Activated gamma-delta T cell treated with anti-CD3 and anti-CD28 coated beads, Interleukin-2, amount 50 U/mL, for 16 hours (primary cell): Measurements from ENCODE around the gene CD207.
"Not testable (repeated sequence)": the region's sequence is repeated elsewhere in the genome, so short reads cannot be mapped to it uniquely, and the experiment has no call there.

ENCODE experiments used
- DNase-seq: peaks from one replicate; pipeline ENCODE4 v3.0.0-alpha.2; 2020; ENCODE audit warnings: low read depth

CD207 gene

DNA sequence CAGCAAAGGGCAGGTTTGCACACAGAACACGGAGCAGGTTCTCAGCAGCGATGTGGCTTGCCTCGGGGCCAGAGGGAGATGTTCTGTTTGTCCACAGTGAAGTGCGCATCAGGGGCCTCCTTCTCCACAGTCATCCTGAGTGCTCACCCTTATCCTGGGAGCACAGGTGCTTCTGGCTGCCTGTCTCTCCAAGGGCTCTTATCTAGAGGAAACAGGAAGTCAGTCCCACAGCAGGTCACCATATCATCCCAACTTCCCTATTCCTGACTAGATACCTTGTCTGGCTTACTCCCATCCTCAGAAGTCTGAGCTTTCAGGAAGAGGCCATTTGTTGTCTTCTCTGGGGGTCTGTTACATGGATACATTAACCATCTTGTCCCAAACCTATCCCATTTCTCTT lies at the start of gene CD207:
CD207 (minus strand) TSS at position 174 of the 400 bp plus-strand sequence; CDS start at position 134, 40 bp downstream.
- no peak for DNase-seq

DNA sequence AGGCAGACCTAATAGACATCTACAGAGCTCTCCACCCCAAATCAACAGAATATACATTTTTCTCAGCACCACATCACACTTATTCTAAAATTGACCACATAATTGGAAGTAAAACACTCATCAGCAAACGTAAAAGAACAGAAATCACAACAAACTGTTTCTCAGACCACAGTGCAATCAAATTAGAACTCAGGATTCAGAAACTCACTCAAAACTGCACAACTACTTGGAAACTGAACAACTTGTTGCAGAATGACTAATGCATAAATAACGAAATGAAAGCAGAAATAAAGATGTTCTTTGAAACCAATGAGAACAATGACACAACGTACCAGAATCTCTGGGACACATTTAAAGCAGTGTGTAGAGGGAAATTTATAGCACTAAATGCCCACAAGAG lies 42.9 kb upstream of the CD207 start:
- DNase-seq = not testable (repeated sequence)

DNA sequence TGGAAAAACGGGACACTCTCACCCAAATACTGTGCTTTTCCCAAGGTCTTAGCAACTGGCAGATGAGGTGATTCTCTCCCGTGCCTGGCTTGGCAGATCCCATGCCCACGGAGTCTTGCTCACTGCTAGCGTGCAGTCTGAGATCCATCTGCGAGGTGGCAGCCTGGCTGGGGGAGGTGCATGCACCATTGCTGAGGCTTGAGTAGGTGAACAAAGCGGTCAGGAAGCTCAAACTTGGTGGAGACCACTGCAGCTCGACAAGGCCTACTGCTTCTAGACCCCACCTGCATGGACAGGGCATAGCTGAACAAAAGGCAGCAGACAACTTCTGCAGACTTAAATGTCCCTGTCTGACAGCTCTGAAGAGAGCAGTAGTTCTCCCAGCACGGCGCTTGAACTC lies 40.5 kb upstream of the CD207 start:
- DNase-seq = not testable (repeated sequence)

DNA sequence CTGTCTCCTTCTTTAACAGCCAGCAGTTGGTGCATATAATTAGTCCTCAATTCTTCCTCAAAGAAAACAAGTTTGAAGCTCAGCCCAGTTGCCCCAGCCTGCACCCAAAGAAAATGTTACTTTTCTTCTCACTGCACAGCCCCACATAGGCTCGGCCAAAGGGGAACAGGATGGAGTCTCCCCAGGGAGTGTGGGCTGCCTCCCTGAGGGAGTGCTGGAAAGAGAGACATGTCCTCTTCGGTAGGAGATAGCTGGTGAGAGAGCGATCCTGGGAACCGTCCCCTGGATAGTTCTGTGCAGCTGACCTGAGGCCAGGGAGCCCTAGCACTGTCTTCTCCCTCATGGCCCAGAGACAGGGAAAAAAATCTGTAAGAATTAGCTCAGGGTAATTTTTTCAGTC lies 37.9 kb upstream of the CD207 start:
- DNase-seq = no peak

DNA sequence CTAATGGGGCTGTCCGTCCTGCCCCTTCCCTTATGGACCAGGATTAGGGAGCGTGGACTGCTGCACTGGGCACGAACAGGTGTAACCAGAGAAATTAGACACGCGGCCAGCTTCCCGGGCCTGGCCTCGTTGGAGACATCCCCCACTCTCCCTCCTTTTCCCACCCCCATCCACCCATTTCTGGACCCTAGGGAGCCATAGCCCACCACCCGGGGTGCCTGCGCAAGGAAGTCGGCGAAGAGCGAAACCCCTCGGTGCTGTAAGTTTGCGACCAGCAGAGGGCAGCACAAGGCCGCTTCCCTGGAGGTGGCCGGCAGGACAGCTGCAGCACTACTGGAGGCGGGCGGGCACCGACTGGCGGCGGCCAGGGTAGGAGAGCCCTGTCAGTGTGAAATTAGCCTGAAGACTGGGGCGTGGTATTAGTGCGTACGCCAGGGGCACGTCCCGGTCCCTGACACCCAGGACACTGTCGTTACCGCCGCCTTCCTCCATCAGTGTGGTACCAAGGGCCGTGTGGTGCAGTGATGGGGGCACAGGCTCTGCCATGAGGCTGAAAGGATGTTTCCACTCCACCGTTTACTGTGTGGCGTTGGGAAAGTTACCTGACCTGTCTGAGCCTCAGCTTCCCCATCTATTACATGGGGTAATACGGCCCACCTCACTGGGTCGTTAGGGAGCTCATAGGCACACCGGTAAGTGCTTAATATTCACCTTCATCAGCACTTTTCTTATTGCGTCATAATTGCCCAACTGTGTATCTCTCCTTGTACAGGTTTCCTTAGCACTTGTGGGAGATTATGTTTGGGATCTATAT lies 36.0 kb upstream of the CD207 start:
- DNase-seq = peak; percentile 71

DNA sequence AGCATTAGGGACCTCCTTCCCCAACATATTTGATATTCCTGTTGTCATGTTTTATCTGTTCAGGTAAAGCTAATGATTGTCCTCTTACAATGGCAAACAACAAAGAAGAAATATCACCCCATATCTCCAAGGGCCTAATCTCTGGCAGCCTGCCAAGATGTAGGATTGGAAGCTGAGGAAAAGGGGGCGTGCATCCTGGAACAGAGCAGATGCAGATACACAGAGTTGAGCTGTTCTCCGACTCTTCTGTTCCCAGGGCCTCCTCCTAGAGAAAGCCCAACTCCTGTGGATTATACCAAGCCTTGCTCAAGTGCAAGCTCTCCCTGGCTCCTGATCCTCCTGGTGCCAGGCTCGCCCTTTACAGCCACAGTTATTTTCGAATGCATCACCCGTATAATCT lies 35.2 kb upstream of the CD207 start:
- no peak for DNase-seq

DNA sequence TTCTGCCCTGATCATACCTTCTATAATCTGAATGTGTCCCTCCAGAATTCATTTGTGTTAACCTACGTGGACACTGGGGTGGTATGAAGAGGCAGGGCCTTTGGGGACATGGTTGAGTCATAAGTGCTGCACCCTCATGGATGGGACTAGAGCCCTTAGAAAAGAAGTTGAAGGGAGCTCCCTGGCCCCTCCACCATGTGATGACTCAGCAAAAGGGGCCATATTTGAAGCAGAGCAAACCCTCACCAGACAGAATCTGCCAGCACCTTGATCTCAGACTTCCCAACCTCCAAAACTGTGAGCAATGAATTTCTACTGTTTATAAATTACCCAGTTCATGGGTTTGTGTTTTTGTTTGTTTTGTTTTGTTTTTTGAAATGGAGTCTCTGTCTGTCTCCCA lies 33.4 kb upstream of the CD207 start:
- DNase-seq = no peak

DNA sequence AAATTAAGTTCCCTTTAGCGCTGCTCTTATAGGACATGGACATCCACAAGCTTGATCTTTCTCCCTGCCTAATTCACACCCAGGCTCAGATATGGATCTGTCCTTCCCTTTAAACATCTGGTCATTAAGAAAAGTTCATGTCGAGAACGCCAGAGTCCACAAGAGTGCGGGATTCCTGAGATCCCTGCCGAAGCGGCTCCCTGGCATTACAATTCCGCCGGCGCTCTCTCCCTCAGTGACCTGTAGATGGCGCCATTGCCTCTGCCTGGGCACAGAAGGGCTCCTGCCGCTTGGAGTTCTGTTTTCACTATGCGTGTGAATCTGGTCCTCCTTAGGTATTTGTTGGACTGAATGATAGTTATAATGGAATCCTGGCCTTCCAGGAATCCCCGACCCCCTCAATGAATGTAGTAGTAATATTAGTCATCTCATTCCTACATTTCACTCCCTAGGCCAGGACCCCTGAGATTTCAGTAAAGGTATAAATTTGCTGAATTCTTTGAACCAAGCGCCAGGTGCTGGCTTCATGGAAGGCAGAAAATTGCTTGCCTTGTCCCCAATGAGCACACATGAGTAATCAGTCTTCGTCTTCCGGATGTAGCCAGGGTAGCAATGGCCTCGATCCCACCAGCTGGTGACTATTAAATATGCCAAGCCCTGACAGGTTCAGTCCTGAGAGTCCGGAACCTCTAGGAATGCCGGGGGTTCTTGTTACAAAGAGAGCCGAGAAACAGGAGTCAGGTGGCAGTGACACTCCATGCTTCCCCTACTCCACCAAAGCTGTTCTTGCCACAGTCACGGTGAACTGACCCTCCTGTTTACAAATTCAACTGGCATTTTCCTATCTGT lies 26.4 kb upstream of the CD207 start:
- DNase-seq = peak; percentile 59

DNA sequence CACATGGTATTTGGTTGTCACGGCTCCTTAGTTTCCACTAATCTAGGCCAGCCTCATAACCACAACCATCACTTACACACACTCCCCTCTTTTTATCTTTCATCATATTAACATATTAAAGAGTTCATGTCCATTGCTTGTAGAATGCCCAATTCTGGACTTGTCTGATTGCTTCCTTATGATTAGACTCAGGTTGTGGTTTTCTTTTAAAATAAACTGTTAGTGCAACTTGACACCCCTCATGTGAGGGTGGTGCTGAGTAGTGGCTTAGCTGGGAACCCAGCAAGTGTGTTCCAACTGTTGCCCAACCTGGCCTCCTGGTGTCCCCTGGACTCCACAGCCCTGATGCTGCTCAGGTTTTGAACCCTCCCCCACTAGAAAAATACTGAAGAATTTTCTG lies 20.1 kb upstream of the CD207 start:
- no peak for DNase-seq

DNA sequence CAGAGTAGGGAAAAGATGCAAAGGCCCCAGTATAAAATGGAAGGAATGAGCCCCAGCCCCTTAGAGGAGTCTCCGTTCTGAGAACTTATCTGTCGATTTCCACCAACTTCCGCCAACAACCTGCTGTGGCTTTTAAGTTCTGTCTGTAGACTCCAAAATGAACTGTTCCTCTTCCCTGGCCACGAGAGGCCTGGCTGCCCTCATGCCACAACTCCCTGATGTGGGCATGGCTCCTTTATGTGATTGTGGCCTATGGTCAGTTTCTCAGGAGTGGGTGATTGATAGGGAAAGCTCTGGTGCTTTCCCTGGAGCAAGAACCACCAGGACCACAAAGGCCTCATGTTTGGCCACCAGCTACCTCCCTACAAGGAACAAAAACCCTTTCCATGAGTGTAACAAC lies 18.8 kb upstream of the CD207 start:
- DNase-seq = no peak

DNA sequence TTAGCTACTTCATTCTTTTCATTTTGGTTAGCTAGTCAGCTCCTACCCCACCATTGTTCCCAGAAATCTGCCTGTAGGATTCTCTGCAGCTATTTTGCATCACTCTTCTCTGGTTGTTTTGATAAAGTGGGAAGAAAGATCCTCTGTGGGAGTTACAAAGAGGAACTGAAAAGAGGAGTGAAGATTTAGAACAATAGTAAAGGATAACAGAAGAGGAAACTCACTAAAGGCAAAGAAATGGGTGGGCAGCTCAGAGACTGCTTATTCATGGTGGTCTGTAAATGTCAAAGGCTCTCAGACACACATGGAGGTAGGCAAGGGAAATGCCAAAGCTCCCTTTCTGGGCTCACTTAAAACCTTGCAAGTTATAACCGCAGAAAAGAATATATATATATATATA lies 17.2 kb upstream of the CD207 start:
- no peak for DNase-seq

DNA sequence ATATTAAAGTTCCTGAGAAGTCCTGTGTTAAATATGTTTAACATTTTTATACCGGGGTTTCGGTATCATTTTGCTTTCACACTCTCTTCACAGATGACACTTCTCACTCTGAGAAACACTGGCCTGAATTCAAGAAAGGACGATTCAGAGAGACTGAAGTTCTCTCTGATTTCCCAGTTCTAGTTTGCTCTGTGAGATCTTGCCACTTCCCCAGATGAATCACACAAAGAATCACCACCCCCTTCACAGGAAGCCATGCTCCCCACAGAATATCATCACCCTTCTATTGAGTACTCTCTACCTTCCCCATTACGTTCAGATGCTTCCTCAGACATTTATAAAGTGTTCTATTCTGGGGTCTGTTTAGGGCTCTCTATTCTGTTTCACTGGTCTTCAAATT lies 16.1 kb upstream of the CD207 start:
- DNase-seq = peak; percentile 24

DNA sequence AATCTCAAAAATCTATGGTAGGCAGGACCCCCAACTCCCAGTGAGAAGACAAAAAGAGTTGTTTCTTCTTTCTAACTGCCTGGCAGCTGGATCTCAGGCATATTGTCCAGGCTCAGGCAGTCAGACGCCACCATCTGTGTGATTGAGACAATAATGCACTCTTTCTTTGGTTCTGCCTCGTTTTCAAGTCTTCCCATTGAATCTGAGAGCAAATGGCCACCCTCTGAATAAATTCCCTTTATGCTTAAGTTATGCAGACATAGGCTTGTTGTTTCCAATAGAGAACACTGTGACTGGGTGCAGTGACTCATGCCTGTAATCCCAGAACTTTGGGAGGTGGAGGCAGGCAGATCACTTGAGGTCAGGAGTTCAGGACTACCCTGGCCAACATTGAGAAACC lies 15.3 kb upstream of the CD207 start:
- no peak for DNase-seq

DNA sequence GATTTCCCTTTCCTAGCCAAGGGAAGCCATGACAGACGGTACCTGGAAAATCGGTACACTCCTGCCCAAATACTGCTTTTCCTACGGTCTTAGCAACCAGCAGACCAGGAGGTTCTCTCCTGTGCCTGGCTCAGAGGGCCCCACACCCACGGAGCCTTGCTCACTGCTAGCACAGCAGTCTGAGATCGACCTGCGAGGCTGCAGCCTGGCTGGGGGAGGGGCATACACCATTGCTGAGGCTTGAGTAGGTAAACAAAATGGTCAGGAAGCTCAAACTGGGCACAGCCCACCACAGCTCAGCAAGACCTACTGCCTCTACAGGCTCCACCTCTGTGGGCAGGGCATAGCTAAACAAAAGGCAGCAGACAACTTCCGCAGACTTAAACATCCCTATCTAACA lies 6.8 kb upstream of the CD207 start:
- no peak for DNase-seq

DNA sequence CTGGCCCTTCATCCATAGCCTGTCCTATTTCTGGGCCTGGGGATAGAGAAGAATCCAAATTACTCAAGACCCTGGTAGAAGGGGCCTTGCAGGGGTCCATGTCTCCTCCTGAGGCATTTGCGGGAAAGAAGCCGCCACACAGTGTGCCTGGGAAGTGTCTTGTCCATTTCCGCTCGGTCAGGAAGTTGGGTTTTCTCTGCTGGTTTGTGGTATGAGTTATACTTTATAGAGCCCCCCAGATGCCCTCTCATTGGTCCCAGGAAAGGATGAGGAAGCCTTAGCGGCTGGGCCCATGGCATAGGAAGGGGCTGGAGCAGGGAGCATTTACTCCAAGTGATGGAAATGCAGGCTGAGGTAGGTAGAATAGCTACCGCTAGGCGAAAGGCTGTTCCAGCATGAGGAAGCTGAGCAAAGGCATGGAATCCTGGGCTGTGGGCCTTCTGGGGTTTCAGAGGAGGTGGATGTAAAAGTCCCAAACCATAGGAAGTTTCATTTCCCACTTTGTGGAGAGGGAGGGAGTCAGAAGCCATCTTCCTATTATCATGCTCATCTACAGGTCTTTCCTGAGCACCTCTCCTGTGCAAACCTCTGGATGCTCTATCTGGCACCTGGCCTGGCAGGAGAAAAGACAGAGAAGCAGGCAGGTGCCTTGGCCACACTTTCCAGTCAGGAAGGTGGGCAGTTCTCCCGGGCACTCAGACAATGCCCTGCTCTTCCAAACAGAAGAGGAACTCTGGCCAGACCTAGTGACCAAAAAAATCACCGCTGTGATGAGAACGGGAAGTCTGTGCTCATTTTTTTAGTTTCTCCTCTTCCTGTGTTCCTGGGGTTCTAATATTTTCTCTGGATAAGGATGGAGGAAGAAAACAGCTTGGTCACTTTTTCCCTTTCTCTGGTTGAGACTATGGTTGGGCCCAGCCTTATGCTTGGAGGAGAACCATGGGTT lies 2.6 kb upstream of the CD207 start:
- DNase-seq = no peak

DNA sequence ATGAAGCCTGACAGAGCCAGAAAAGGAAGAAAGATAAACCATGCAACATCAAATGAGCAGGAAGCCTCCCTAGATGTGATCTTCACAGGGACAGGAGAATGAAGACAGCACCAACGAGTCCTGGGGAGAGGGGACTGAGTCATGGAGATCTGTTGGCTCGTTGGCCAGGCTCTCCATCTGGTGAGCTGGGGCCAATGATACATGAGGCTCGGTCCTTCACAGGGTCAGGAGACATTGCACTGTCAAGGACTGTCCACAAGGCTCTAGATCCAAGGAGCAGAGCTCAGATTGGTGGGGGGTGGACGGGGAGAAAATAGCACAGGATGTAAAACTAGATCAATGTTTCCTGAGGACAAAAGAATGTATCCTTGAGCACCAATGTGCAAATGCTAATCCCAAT lies 735 bp downstream of the CD207 start:
- no peak for DNase-seq

DNA sequence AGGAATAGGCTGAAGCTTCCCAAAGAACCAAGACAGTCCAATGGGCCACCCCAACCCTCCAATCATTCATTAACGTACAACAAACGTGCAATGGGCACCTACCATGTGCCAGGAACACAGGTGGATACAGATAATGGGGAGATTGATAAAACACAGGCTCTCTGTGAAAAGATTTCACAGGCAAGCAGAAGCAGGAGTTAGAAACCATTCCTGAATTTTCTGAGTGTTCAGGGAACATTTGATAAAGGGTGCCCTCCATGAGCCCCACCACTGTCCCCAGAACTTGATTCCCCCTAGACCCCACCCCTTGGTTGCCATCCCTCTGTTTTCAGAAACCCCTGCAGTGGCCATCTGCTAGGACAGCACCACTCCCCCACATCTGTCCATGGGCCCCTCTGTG lies 1.5 kb downstream of the CD207 start:
- no peak for DNase-seq

DNA sequence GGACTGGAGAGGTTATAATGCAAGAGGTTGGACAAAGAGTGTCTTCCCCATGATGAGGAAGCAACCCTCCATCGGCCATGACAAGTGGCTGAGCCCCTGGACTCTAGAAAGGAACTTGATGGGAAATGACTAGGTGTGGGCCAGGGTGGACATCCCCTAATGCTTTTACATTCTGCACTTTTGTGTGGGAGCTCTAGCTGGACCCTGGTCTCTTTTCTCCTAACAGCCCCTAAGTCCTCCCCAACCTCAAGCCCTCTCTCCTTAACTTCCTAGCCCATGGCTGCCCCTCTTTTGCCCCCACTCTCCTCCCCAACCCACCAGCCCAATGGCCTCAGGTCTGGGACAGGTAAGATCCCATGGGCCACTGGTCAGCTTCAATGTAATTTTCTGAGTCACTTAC lies 2.4 kb downstream of the CD207 start:
- DNase-seq = no peak

DNA sequence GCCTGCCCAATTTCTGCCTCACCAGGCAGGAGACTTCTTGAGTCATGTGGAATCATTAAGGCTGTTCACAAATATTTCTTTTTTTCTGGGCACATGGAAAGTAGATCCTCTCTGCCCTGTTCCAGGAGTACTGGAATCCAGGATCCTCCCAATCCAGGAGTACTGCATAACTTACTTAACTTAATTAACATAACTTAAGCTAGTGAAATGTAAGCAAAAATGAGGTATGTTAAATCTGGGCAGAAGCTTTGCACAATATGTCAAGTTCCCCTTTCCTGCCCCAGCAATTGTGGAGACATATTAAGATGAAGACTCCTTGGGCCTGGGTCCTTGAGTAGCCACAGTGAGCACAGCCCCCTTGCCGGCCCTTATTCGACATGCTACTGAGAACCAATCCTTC lies 3.2 kb downstream of the CD207 start:
- DNase-seq = no peak

DNA sequence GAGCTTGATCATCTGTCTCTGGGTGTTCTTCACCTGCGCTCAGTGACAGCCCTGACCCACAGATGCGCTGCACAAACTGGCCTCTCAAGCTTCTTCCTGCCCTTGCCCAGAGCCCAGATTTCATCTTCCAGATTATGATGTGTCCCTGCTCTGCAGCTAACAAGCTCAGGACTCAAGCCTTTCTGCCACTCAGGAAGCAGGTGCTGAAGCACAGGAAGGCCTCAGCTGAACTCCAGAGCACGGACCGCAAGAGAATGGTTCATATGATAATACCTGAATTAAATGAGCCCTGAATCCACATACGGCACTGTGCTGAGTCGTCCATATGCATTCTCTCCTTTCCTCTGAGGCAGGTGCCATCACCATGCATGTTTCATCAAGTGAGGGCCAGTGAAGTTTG lies 3.8 kb downstream of the CD207 start:
- no peak for DNase-seq

DNA sequence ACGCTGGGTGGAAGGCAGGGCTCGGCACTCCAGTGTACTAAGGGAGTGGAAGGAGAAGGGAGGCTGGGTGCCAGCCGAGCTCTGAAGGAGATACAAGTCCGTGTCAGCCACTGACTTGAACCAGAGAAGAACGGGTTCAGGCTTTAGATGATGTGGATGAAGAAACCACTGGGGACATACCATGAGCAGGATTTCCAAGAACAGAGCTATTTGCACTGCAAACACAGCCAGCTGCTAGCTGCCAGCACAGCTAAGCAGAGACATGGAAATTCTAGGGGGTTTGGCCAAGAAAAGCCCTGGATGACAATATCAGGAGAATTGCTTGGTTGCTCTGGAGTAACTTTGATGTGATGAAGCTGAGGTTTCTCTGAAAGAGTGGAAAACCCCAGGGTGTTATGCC lies 5.2 kb downstream of the CD207 start:
- no peak for DNase-seq

DNA sequence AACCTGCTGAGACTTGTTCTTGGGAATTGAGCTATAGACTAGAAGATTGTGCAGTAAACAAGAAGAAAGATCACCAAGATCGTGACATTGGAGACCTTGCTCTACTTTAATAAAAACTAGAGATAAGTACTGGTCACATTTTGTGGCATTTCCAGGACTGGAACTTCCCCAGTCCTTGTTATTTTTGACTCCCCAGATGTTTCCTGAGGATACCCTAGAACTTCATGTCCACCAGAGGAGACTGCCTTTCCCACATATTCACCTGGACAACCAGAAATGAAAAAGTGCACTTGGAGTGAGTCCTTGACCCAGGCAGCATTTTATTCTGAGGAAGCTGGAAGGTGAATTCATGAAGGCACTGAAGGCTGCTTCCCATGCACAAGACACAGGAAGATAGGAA lies 5.7 kb downstream of the CD207 start:
- no peak for DNase-seq
